SK-N-SH treated with all-trans-retinoic acid at 6 μM for 48 hours (cell line): ENCODE measurements around the gene OR8K1.

Experiments
- ATAC-seq: fragments of 200-7000 bp; cut with Tn5 transposase; 3 replicates; pipeline ENCODE4 v1.9.1; 2020; ENCODE audit warnings: mild to moderate bottlenecking, moderate library complexity
- ARNTL ChIP-seq: fragments of 450-650 bp; formaldehyde crosslinking; IDR thresholded peaks from 2 replicates; pipeline ENCODE4 v1.5.0; 2020; ENCODE audit warnings: low read depth, mild to moderate bottlenecking, moderate library complexity, borderline replicate concordance
- BACH2 ChIP-seq: fragments of 250-450 bp; sonication (Bioruptor Pico); IDR thresholded peaks from 2 replicates; pipeline ENCODE4 v1.9.0; 2021; ENCODE audit warnings: mild to moderate bottlenecking, borderline replicate concordance
- CSDC2 ChIP-seq: fragments of 250-450 bp; sonication (Bioruptor Pico); IDR thresholded peaks from 2 replicates; pipeline ENCODE4 v1.5.0; 2020; ENCODE audit warnings: mild to moderate bottlenecking, moderate library complexity
- ESRRG ChIP-seq: fragments of 250-450 bp; sonication (Bioruptor Pico); IDR thresholded peaks from 2 replicates; pipeline ENCODE4 v1.6.1; 2021; ENCODE audit warnings: mild to moderate bottlenecking
- GLIS3 ChIP-seq: fragments of 250-450 bp; sonication (Bioruptor Pico); IDR thresholded peaks from 2 replicates; pipeline ENCODE4 v1.5.0; 2020; ENCODE audit warnings: mild to moderate bottlenecking, moderate library complexity
- ISL1 ChIP-seq: fragments of 250-450 bp; sonication (Bioruptor Pico); IDR thresholded peaks from 2 replicates; pipeline ENCODE4 v2.1.2; 2022; ENCODE audit warnings: mild to moderate bottlenecking, moderate library complexity
- OSR1 ChIP-seq: fragments of 250-450 bp; sonication (Bioruptor Pico); IDR thresholded peaks from 2 replicates; pipeline ENCODE4 v1.8.0; 2022; ENCODE audit warnings: moderate library complexity, mild to moderate bottlenecking, inconsistent platforms
- PPARA ChIP-seq: fragments of 250-450 bp; sonication (Bioruptor Pico); IDR thresholded peaks from 2 replicates; pipeline ENCODE4 v1.5.0; 2020; ENCODE audit warnings: mild to moderate bottlenecking, borderline replicate concordance
- RARB ChIP-seq: fragments of 250-450 bp; sonication (Bioruptor Pico); IDR thresholded peaks from 2 replicates; pipeline ENCODE4 v1.8.0; 2021; ENCODE audit warnings: mild to moderate bottlenecking, moderate library complexity
- SNAI2 ChIP-seq: fragments of 250-450 bp; sonication (Bioruptor Pico); IDR thresholded peaks from 2 replicates; pipeline ENCODE4 v1.5.0; 2020; ENCODE audit warnings: mild to moderate bottlenecking, moderate library complexity
- TCF4 ChIP-seq: fragments of 250-450 bp; sonication (Bioruptor Pico); IDR thresholded peaks from 2 replicates; pipeline ENCODE4 v1.8.0; 2021; ENCODE audit warnings: mild to moderate bottlenecking, moderate library complexity, borderline replicate concordance
- TOX ChIP-seq: fragments of 250-450 bp; sonication (Bioruptor Pico); IDR thresholded peaks from 2 replicates; pipeline ENCODE4 v1.8.0; 2021; ENCODE audit warnings: mild to moderate bottlenecking, moderate library complexity, borderline replicate concordance
- ZC3H10 ChIP-seq: fragments of 250-450 bp; sonication (Bioruptor Pico); IDR thresholded peaks from 2 replicates; pipeline ENCODE4 v1.5.1; 2021; ENCODE audit warnings: mild to moderate bottlenecking, moderate library complexity
- ZFP3 ChIP-seq: fragments of 250-450 bp; sonication (Bioruptor Pico); IDR thresholded peaks from 2 replicates; pipeline ENCODE4 v1.5.0; 2020; ENCODE audit warnings: mild to moderate bottlenecking, moderate library complexity
- ZFP30 ChIP-seq: fragments of 450-650 bp; formaldehyde crosslinking; IDR thresholded peaks from 2 replicates; pipeline ENCODE4 v1.5.0; 2022; ENCODE audit warnings: mild to moderate bottlenecking, moderate library complexity
- ZNF565 ChIP-seq: fragments of 450-650 bp; formaldehyde crosslinking; conservative IDR thresholded peaks from 2 replicates; pipeline ENCODE4 v1.5.0; 2020; ENCODE audit warnings: low read depth, mild to moderate bottlenecking, moderate library complexity
- ZNF8 ChIP-seq: fragments of 450-650 bp; formaldehyde crosslinking; IDR thresholded peaks from 2 replicates; pipeline ENCODE4 v1.5.0; 2020; ENCODE audit warnings: mild to moderate bottlenecking, moderate library complexity
- TF ChIP-seq, protein P1 (sequence below): fragments of 250-450 bp; sonication (Bioruptor Pico); IDR thresholded peaks from 2 replicates; pipeline ENCODE4 v1.5.0; 2020; ENCODE audit warnings: mild to moderate bottlenecking, moderate library complexity
- TF ChIP-seq, protein P2 (sequence below): fragments of 250-450 bp; sonication (Bioruptor Pico); IDR thresholded peaks from 2 replicates; pipeline ENCODE4 v1.8.0; 2021; ENCODE audit warnings: low read depth, mild to moderate bottlenecking, moderate library complexity, borderline replicate concordance
- TF ChIP-seq, protein P3 (sequence below): fragments of 250-450 bp; sonication (Bioruptor Pico); IDR thresholded peaks from 2 replicates; pipeline ENCODE4 v1.5.1; 2020; ENCODE audit warnings: low read depth, mild to moderate bottlenecking, moderate library complexity
- TF ChIP-seq, protein P4 (sequence below): fragments of 250-450 bp; sonication (Bioruptor Pico); IDR thresholded peaks from 2 replicates; pipeline ENCODE4 v1.8.0; 2020; ENCODE audit warnings: mild to moderate bottlenecking, moderate library complexity, borderline replicate concordance
- TF ChIP-seq, protein P5 (sequence below): fragments of 250-450 bp; sonication (Bioruptor Pico); IDR thresholded peaks from 2 replicates; pipeline ENCODE4 v1.5.1; 2021; ENCODE audit warnings: mild to moderate bottlenecking, moderate library complexity

Gene OR8K1

DNA sequence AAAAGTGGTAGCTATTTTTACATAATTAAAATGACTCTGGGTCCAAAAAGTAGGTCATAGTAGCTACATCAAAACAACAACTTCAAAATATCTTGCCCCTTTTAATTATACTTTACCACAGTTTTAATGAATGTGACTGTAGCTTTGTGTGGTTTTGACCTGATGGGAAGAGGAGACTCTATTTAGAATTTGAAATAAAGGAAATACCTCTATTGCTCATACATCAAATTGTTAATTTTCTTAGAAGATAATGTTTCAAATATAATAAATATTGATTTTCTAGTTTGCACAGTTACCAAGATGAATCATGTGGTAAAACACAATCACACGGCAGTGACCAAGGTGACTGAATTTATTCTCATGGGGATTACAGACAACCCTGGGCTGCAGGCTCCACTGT, at the start of gene OR8K1:
Gene OR8K1 (plus strand): TSS at position 301 of the 400 bp plus-strand sequence. CDS start 0 bp downstream, at position 301.
- ATAC-seq, result no peak
- no peak for TF ChIP-seq ARNTL (CRISPR knock-in tag)
- TF ChIP-seq TCF4 (CRISPR knock-in tag), result no peak
- TF ChIP-seq, protein P1, sequence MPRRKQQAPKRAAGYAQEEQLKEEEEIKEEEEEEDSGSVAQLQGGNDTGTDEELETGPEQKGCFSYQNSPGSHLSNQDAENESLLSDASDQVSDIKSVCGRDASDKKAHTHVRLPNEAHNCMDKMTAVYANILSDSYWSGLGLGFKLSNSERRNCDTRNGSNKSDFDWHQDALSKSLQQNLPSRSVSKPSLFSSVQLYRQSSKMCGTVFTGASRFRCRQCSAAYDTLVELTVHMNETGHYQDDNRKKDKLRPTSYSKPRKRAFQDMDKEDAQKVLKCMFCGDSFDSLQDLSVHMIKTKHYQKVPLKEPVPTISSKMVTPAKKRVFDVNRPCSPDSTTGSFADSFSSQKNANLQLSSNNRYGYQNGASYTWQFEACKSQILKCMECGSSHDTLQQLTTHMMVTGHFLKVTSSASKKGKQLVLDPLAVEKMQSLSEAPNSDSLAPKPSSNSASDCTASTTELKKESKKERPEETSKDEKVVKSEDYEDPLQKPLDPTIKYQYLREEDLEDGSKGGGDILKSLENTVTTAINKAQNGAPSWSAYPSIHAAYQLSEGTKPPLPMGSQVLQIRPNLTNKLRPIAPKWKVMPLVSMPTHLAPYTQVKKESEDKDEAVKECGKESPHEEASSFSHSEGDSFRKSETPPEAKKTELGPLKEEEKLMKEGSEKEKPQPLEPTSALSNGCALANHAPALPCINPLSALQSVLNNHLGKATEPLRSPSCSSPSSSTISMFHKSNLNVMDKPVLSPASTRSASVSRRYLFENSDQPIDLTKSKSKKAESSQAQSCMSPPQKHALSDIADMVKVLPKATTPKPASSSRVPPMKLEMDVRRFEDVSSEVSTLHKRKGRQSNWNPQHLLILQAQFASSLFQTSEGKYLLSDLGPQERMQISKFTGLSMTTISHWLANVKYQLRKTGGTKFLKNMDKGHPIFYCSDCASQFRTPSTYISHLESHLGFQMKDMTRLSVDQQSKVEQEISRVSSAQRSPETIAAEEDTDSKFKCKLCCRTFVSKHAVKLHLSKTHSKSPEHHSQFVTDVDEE (CRISPR knock-in tag), result no peak
- TF ChIP-seq ZNF565 (CRISPR knock-in tag), result no peak
- TF ChIP-seq ZFP30 (CRISPR knock-in tag), result no peak
- TF ChIP-seq ESRRG (CRISPR knock-in tag), result no peak
- TF ChIP-seq OSR1 (CRISPR knock-in tag), result no peak
- TF ChIP-seq, protein P2, sequence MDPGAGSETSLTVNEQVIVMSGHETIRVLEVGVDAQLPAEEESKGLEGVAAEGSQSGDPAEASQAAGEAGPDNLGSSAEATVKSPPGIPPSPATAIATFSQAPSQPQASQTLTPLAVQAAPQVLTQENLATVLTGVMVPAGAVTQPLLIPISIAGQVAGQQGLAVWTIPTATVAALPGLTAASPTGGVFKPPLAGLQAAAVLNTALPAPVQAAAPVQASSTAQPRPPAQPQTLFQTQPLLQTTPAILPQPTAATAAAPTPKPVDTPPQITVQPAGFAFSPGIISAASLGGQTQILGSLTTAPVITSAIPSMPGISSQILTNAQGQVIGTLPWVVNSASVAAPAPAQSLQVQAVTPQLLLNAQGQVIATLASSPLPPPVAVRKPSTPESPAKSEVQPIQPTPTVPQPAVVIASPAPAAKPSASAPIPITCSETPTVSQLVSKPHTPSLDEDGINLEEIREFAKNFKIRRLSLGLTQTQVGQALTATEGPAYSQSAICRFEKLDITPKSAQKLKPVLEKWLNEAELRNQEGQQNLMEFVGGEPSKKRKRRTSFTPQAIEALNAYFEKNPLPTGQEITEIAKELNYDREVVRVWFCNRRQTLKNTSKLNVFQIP (CRISPR knock-in tag), result no peak
- TF ChIP-seq, protein P3, sequence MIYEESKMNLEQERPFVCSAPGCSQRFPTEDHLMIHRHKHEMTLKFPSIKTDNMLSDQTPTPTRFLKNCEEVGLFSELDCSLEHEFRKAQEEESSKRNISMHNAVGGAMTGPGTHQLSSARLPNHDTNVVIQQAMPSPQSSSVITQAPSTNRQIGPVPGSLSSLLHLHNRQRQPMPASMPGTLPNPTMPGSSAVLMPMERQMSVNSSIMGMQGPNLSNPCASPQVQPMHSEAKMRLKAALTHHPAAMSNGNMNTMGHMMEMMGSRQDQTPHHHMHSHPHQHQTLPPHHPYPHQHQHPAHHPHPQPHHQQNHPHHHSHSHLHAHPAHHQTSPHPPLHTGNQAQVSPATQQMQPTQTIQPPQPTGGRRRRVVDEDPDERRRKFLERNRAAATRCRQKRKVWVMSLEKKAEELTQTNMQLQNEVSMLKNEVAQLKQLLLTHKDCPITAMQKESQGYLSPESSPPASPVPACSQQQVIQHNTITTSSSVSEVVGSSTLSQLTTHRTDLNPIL (CRISPR knock-in tag), result no peak
- TF ChIP-seq, protein P4, sequence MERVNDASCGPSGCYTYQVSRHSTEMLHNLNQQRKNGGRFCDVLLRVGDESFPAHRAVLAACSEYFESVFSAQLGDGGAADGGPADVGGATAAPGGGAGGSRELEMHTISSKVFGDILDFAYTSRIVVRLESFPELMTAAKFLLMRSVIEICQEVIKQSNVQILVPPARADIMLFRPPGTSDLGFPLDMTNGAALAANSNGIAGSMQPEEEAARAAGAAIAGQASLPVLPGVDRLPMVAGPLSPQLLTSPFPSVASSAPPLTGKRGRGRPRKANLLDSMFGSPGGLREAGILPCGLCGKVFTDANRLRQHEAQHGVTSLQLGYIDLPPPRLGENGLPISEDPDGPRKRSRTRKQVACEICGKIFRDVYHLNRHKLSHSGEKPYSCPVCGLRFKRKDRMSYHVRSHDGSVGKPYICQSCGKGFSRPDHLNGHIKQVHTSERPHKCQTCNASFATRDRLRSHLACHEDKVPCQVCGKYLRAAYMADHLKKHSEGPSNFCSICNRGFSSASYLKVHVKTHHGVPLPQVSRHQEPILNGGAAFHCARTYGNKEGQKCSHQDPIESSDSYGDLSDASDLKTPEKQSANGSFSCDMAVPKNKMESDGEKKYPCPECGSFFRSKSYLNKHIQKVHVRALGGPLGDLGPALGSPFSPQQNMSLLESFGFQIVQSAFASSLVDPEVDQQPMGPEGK (CRISPR knock-in tag), result no peak
- TF ChIP-seq ZC3H10 (CRISPR knock-in tag), result no peak
- no peak for TF ChIP-seq ISL1 (CRISPR knock-in tag)
- TF ChIP-seq SNAI2 (CRISPR knock-in tag), result no peak

DNA sequence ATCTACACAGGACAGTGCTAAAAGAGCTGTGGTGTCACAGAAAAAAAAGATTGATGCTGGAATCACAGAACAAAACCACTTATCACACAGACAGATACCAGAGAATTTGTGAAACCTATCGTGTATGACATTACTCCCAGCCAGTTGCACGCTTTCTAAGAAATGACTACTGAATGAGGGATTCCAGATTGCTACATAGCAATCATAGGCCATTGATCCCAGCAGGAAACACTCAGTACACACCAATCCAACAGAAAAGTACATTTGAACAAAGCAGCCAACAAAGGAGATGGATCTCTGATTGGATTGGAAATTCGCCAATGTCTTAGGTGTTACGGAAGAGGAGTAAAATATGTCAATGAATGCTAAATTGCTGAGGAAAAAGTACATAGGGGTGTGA, 48.9 kb upstream of the OR8K1 start:
- TF ChIP-seq, protein P5, sequence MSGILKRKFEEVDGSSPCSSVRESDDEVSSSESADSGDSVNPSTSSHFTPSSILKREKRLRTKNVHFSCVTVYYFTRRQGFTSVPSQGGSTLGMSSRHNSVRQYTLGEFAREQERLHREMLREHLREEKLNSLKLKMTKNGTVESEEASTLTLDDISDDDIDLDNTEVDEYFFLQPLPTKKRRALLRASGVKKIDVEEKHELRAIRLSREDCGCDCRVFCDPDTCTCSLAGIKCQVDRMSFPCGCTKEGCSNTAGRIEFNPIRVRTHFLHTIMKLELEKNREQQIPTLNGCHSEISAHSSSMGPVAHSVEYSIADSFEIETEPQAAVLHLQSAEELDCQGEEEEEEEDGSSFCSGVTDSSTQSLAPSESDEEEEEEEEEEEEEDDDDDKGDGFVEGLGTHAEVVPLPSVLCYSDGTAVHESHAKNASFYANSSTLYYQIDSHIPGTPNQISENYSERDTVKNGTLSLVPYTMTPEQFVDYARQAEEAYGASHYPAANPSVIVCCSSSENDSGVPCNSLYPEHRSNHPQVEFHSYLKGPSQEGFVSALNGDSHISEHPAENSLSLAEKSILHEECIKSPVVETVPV, result no peak
- TF ChIP-seq RARB (CRISPR knock-in tag) (no peak), TCF4 (CRISPR knock-in tag) (no peak), ESRRG (CRISPR knock-in tag) (no peak), ZNF8 (CRISPR knock-in tag) (no peak), ZFP3 (CRISPR knock-in tag) (no peak)
- TF ChIP-seq, protein P2 (CRISPR knock-in tag), result no peak
- no peak for ATAC-seq

DNA sequence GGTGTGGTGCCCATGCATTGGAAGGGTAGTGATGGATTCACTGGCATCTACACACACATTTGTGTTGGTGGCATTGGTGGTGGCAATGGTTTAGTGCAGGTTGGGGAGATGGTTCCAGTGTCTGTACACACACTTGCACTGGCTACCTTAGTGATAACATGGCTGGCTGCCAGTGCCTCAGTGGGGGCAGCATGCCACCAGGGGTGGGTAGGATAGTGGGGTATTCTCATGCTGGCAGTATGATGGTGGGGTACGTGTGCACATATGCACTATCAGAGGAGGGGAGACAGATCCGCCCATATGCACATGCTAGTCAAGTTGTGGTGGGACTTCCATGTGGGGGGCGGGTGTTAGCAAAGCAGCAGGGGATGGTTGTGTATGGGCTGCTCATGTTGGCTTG, 38.0 kb upstream of the OR8K1 start:
- ATAC-seq, result no peak
- TF ChIP-seq ZC3H10 (CRISPR knock-in tag), result no peak
- TF ChIP-seq BACH2 (CRISPR knock-in tag), result no peak
- TF ChIP-seq TCF4 (CRISPR knock-in tag), result no peak
- TF ChIP-seq ZFP3 (CRISPR knock-in tag), result no peak
- TF ChIP-seq, protein P2 (CRISPR knock-in tag), result no peak
- no peak for TF ChIP-seq ISL1 (CRISPR knock-in tag)
- no peak for TF ChIP-seq GLIS3 (CRISPR knock-in tag)
- no peak for TF ChIP-seq ARNTL (CRISPR knock-in tag)
- TF ChIP-seq, protein P4 (CRISPR knock-in tag), result no peak
- TF ChIP-seq ZNF8 (CRISPR knock-in tag), result no peak
- no peak for TF ChIP-seq CSDC2 (CRISPR knock-in tag)
- no peak for TF ChIP-seq ZNF565 (CRISPR knock-in tag)
- TF ChIP-seq SNAI2 (CRISPR knock-in tag), result no peak
- no peak for TF ChIP-seq TOX
- TF ChIP-seq PPARA (CRISPR knock-in tag), result no peak
- TF ChIP-seq ZFP30 (CRISPR knock-in tag), result no peak
